ENCODE results near the gene MNX1.

Gene MNX1

GRCh38 chr7:156993925-156994235 is 16.6 kb downstream of the MNX1 start:
- Histone ChIP-seq H3K9me3 (ENCODE audit: control insufficient read depth, insufficient read depth, low read length) (no peaks in the 10 kb centered on the region), H3F3A (ENCODE audit: control insufficient read depth, insufficient read depth) (no peaks in the 10 kb centered on the region), H3K79me2 (ENCODE audit: control insufficient read depth, low read length) (no peaks in the 10 kb centered on the region), H3K4me3 (ENCODE audit: low read length) (no peak overlapping the region), H3K36me3 (ENCODE audit: control insufficient read depth, low read length) (no peaks in the 10 kb centered on the region), H3K4me1 (ENCODE audit: control insufficient read depth, low read length) (peaks cover 16% of the 10 kb centered on the region), H4K20me1 (ENCODE audit: control insufficient read depth, insufficient read depth, low read depth, low read length) (no peaks in the 10 kb centered on the region), H3K9me2 (replicated peaks; ENCODE audit: control insufficient read depth, low read length) (no peaks in the 10 kb centered on the region), H3K27me3 (ENCODE audit: control insufficient read depth, low read length) (peaks cover 22% of the 10 kb centered on the region), H3K4me2 (ENCODE audit: low read length) (no peak overlapping the region), H3K27ac (ENCODE audit: low read depth, low read length) (no peak overlapping the region)
- no peak for TF ChIP-seq EZH2phosphoT487 (IDR thresholded peaks at IDR 0.05; ENCODE audit: borderline replicate concordance, low read length)

- no peaks in the 10 kb centered on the region for H4K20me1 ChIP-seq (ENCODE audit: control insufficient read depth, insufficient read depth, low read depth, low read length)
- H3K27me3 ChIP-seq (ENCODE audit: control insufficient read depth, low read length): peaks cover 16% of the 10 kb centered on the region
Observed at GRCh38 chr7:156993021-156993924, 17.2 kb downstream of the MNX1 start.

DNA sequence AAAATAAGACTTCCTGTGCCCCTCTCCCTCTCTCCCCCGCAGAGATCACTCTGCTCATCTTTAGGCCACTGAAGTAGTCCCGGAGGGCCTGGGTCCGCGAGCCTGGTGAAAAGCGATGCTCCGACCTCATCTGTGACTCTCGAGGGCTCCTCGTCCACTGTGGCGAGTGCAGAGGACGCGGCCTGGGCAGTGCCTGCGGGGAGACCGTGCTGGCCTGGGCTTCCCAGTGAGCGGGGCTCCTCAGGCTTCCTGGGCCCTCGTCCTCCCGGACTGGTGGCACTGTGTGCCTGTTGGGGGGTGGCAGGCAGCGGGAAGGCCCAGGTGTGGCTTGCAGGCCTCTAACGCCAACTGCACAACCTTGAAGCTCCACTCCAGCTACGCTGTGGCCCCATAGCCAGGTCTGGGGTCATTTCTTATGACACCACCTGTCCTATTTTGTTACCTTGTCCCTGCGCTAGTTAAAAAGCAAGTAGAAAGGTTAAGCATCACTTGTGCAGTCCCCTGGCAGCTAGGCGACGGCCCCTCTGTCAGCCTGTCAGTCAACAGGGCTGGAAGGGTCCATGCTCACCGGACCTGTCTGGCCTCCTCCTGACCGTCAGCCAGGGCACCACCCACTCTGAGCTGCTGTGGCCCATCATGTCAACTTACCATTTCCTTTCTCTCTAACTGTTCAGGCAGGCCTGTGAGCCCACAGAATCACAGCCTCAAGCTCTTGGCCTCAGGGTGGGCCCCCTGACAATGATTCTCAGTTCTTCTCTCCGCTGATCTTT is 20.5 kb downstream of the MNX1 start:
- H3K9me3 ChIP-seq (ENCODE audit: control insufficient read depth, insufficient read depth, low read length): no peaks in the 10 kb centered on the region
- no peaks in the 10 kb centered on the region for H3K9me2 ChIP-seq (replicated peaks; ENCODE audit: control insufficient read depth, low read length)
- no peaks in the 10 kb centered on the region for H3K4me1 ChIP-seq (ENCODE audit: control insufficient read depth, low read length)
- TF ChIP-seq EZH2phosphoT487 (IDR thresholded peaks at IDR 0.05; ENCODE audit: borderline replicate concordance, low read length) (no peak), CTCF (IDR thresholded peaks at IDR 0.05; ENCODE audit: low read depth, low read length, poor library complexity, severe bottlenecking) (no peak)
- H3F3A ChIP-seq (ENCODE audit: control insufficient read depth, insufficient read depth): no peaks in the 10 kb centered on the region
- no peaks in the 10 kb centered on the region for H4K20me1 ChIP-seq (ENCODE audit: control insufficient read depth, insufficient read depth, low read depth, low read length)
- H3K4me2 ChIP-seq (ENCODE audit: low read length): no peak overlapping the region
- H3K36me3 ChIP-seq (ENCODE audit: control insufficient read depth, low read length): no peaks in the 10 kb centered on the region
- no peak overlapping the region for H3K4me3 ChIP-seq (ENCODE audit: low read length)
- no peaks in the 10 kb centered on the region for H3K79me2 ChIP-seq (ENCODE audit: control insufficient read depth, low read length)
- peaks cover 5% of the 10 kb centered on the region for H3K27me3 ChIP-seq (ENCODE audit: control insufficient read depth, low read length)
- H3K27ac ChIP-seq (ENCODE audit: low read depth, low read length): no peak overlapping the region

More at GRCh38 chr7:156993021-156993924, 17.2 kb downstream of the MNX1 start:
- Histone ChIP-seq H3K9me2 (replicated peaks; ENCODE audit: control insufficient read depth, low read length) (no peaks in the 10 kb centered on the region), H3K9me3 (ENCODE audit: control insufficient read depth, insufficient read depth, low read length) (no peaks in the 10 kb centered on the region), H3K4me1 (ENCODE audit: control insufficient read depth, low read length) (peaks cover 16% of the 10 kb centered on the region), H3K27ac (ENCODE audit: low read depth, low read length) (no peak overlapping the region), H3K4me3 (ENCODE audit: low read length) (no peak overlapping the region), H3K36me3 (ENCODE audit: control insufficient read depth, low read length) (no peaks in the 10 kb centered on the region), H3F3A (ENCODE audit: control insufficient read depth, insufficient read depth) (no peaks in the 10 kb centered on the region), H3K4me2 (ENCODE audit: low read length) (no peak overlapping the region), H3K79me2 (ENCODE audit: control insufficient read depth, low read length) (no peaks in the 10 kb centered on the region)
- no peak for TF ChIP-seq CTCF (IDR thresholded peaks at IDR 0.05; ENCODE audit: low read depth, low read length, poor library complexity, severe bottlenecking)
- no peak for TF ChIP-seq EZH2phosphoT487 (IDR thresholded peaks at IDR 0.05; ENCODE audit: borderline replicate concordance, low read length)
